ENCODE data around the gene PIK3R3. TPM values are rescaled to one million over a fixed set of nuclear protein-coding genes. Genes with fewer than 3 reads are reported as not detected.
"Not testable (repeated sequence)": the region's sequence is repeated elsewhere in the genome, so short reads cannot be mapped to it uniquely, and the experiment has no call there.

Gene PIK3R3
- total RNA-seq, 1 donor from 2014 or later, result 54.1 TPM

- Mint-ChIP-seq H3K4me1 (ENCODE audit: low read depth) (peaks cover 8% of the 10 kb centered on the region), H3K9me3 (ENCODE audit: low read depth) (no peaks in the 10 kb centered on the region), H3K27me3 (no peaks in the 10 kb centered on the region), H3K36me3 (ENCODE audit: insufficient read depth) (peaks cover 44% of the 10 kb centered on the region), H3K4me3 (ENCODE audit: low read depth) (no peak overlapping the region), H3K27ac (peak overlapping the region; percentile 22)
- DNase-seq (ENCODE audit: low spot score, unreplicated experiment), result no peak
- TF ChIP-seq CTCF (IDR thresholded peaks at IDR 0.05; ENCODE audit: unreplicated experiment), result no peak
These were observed 74.6 kb downstream of the PIK3R3 start for GRCh38 chr1:46057781-46058180.

GRCh38 chr1:46057215-46057614, 75.2 kb downstream of the PIK3R3 start:
- H3K36me3 Mint-ChIP-seq (ENCODE audit: insufficient read depth), result peaks cover 43% of the 10 kb centered on the region
- H3K9me3 Mint-ChIP-seq (ENCODE audit: low read depth); H3K4me3 Mint-ChIP-seq (ENCODE audit: low read depth); H3K27me3 Mint-ChIP-seq; DNase-seq (ENCODE audit: low spot score, unreplicated experiment); H3K4me1 Mint-ChIP-seq (ENCODE audit: low read depth): not testable (repeated sequence)
- H3K27ac Mint-ChIP-seq, result peak overlapping the region; percentile 22

- Mint-ChIP-seq H3K36me3 (ENCODE audit: insufficient read depth) (peaks cover 37% of the 10 kb centered on the region), H3K4me1 (ENCODE audit: low read depth) (peaks cover 7% of the 10 kb centered on the region), H3K9me3 (ENCODE audit: low read depth) (no peaks in the 10 kb centered on the region), H3K27ac (no peak overlapping the region), H3K27me3 (no peaks in the 10 kb centered on the region), H3K4me3 (ENCODE audit: low read depth) (no peak overlapping the region)
- no peak for TF ChIP-seq CTCF (IDR thresholded peaks at IDR 0.05; ENCODE audit: unreplicated experiment)
- no peak for DNase-seq (ENCODE audit: low spot score, unreplicated experiment)
These were observed 76.1 kb downstream of the PIK3R3 start for GRCh38 chr1:46056325-46056724.

GRCh38 chr1:46053734-46054133, 78.7 kb downstream of the PIK3R3 start:
- no peak overlapping the region for H3K4me3 Mint-ChIP-seq (ENCODE audit: low read depth)
- peaks cover 7% of the 10 kb centered on the region for H3K4me1 Mint-ChIP-seq (ENCODE audit: low read depth)
- H3K27ac Mint-ChIP-seq, result peak overlapping the region; percentile 88
- no peaks in the 10 kb centered on the region for H3K9me3 Mint-ChIP-seq (ENCODE audit: low read depth)
- peaks cover 30% of the 10 kb centered on the region for H3K36me3 Mint-ChIP-seq (ENCODE audit: insufficient read depth)
- no peak for DNase-seq (ENCODE audit: low spot score, unreplicated experiment)
- H3K27me3 Mint-ChIP-seq, result no peaks in the 10 kb centered on the region
- no peak for TF ChIP-seq CTCF (IDR thresholded peaks at IDR 0.05; ENCODE audit: unreplicated experiment)

- peaks cover 18% of the 10 kb centered on the region for H3K36me3 Mint-ChIP-seq (ENCODE audit: insufficient read depth)
- H3K9me3 Mint-ChIP-seq (ENCODE audit: low read depth), result no peaks in the 10 kb centered on the region
- no peaks in the 10 kb centered on the region for H3K4me1 Mint-ChIP-seq (ENCODE audit: low read depth)
- no peak for TF ChIP-seq CTCF (IDR thresholded peaks at IDR 0.05; ENCODE audit: unreplicated experiment)
- no peaks in the 10 kb centered on the region for H3K27me3 Mint-ChIP-seq
- no peak overlapping the region for H3K4me3 Mint-ChIP-seq (ENCODE audit: low read depth)
- DNase-seq (ENCODE audit: low spot score, unreplicated experiment), result no peak
- H3K27ac Mint-ChIP-seq, result no peak overlapping the region
These were observed 88.3 kb downstream of the PIK3R3 start for GRCh38 chr1:46044116-46044515.

- Mint-ChIP-seq H3K27ac (peak overlapping the region; percentile 63), H3K4me3 (ENCODE audit: low read depth) (no peak overlapping the region)
These were observed 88.9 kb downstream of the PIK3R3 start for GRCh38 chr1:46043458-46044017.

More at GRCh38 chr1:46043458-46044017, 88.9 kb downstream of the PIK3R3 start:
- H3K27me3 Mint-ChIP-seq, result no peaks in the 10 kb centered on the region
- no peak for DNase-seq (ENCODE audit: low spot score, unreplicated experiment)
- TF ChIP-seq CTCF (IDR thresholded peaks at IDR 0.05; ENCODE audit: unreplicated experiment), result no peak
- no peaks in the 10 kb centered on the region for H3K4me1 Mint-ChIP-seq (ENCODE audit: low read depth)
- no peaks in the 10 kb centered on the region for H3K9me3 Mint-ChIP-seq (ENCODE audit: low read depth)
- H3K36me3 Mint-ChIP-seq (ENCODE audit: insufficient read depth), result peaks cover 16% of the 10 kb centered on the region
